GM12892 (cell line): ENCODE data around the gene ZNF668.

Experiments used
- POLR2A ChIP-seq: IDR thresholded peaks from 2 replicates; pipeline ENCODE4 v1.6.1; 2011; ENCODE audit warnings: low read depth, low read length, control low read depth
- POLR2AphosphoS5 ChIP-seq: IDR thresholded peaks from 2 replicates; pipeline ENCODE4 v1.6.1; 2011; ENCODE audit warnings: low read depth, low read length, control low read depth
- TAF1 ChIP-seq: IDR thresholded peaks from 2 replicates; pipeline ENCODE4 v1.6.1; 2011; ENCODE audit warnings: low read depth, mild to moderate bottlenecking, control low read depth, low read length, borderline replicate concordance

GRCh38 chr16:31031276-31031675, 42.8 kb downstream of the ZNF668 start:
- TF ChIP-seq POLR2A: no peak
- TF ChIP-seq POLR2AphosphoS5: no peak
- no peak for TF ChIP-seq TAF1
